GM12892 (cell line): ENCODE measurements around the gene KYNU.

Experiments
- POLR2A ChIP-seq: IDR thresholded peaks from 2 replicates; pipeline ENCODE4 v1.6.1; 2011; ENCODE audit warnings: low read depth, low read length, control low read depth
- POLR2AphosphoS5 ChIP-seq: IDR thresholded peaks from 2 replicates; pipeline ENCODE4 v1.6.1; 2011; ENCODE audit warnings: low read depth, low read length, control low read depth
- TAF1 ChIP-seq: IDR thresholded peaks from 2 replicates; pipeline ENCODE4 v1.6.1; 2011; ENCODE audit warnings: low read depth, mild to moderate bottlenecking, control low read depth, low read length, borderline replicate concordance

- TF ChIP-seq POLR2AphosphoS5: no peak
- TF ChIP-seq TAF1: no peak
- TF ChIP-seq POLR2A: no peak
Observed at GRCh38 chr2:142936629-142937028, 59.2 kb downstream of the KYNU start.
